HepG2 (cell line): Measurements from ENCODE around the gene CARMIL3. TPM values are rescaled to one million over a fixed set of nuclear protein-coding genes. Genes with fewer than 3 reads are reported as not detected.

Source experiments
- AHR ChIP-seq: IDR thresholded peaks from 2 replicates; pipeline ENCODE4 v1.6.1; 2018; ENCODE audit warnings: missing genetic modification reagents, missing compliant biosample characterization
- ATF1 ChIP-seq: IDR thresholded peaks from 2 replicates; pipeline ENCODE4 v1.6.1; 2016; ENCODE audit warnings: mild to moderate bottlenecking, control low read depth
- FOXM1 ChIP-seq: sonication (generic); formaldehyde crosslinking; IDR thresholded peaks from 2 replicates; pipeline ENCODE4 v1.5.0; 2020; ENCODE audit warnings: missing genetic modification reagents
- HES4 ChIP-seq: sonication (generic); formaldehyde crosslinking; IDR thresholded peaks from 2 replicates; pipeline ENCODE4 v1.9.0; 2021; ENCODE audit warnings: mild to moderate bottlenecking, missing genetic modification reagents, borderline replicate concordance
- MAF1 ChIP-seq: sonication (generic); formaldehyde crosslinking; IDR thresholded peaks from 2 replicates; pipeline ENCODE4 v1.5.0; 2020; ENCODE audit warnings: missing genetic modification reagents, borderline replicate concordance
- NAIF1 ChIP-seq: sonication (generic); formaldehyde crosslinking; IDR thresholded peaks from 2 replicates; pipeline ENCODE4 v1.5.0; 2020; ENCODE audit warnings: mild to moderate bottlenecking, missing genetic modification reagents, borderline replicate concordance
- RARA ChIP-seq: IDR thresholded peaks from 2 replicates; pipeline ENCODE4 v1.6.1; 2016; ENCODE audit warnings: missing genetic modification reagents, missing compliant biosample characterization
- SNAPC4 ChIP-seq: sonication (generic); formaldehyde crosslinking; IDR thresholded peaks from 2 replicates; pipeline ENCODE4 v1.4.0; 2020; ENCODE audit warnings: mild to moderate bottlenecking, missing genetic modification reagents
- ZBTB20 ChIP-seq: sonication (generic); formaldehyde crosslinking; IDR thresholded peaks from 2 replicates; pipeline ENCODE4 v1.8.1; 2023; ENCODE audit warnings: missing genetic modification reagents, low read depth, mild to moderate bottlenecking, borderline replicate concordance
- ZNF251 ChIP-seq: sonication (generic); formaldehyde crosslinking; IDR thresholded peaks from 2 replicates; pipeline ENCODE4 v1.9.0; 2021; ENCODE audit warnings: mild to moderate bottlenecking, missing genetic modification reagents
- ZNF460 ChIP-seq: sonication (generic); formaldehyde crosslinking; IDR thresholded peaks from 2 replicates; pipeline ENCODE4 v1.5.1; 2020; ENCODE audit warnings: missing genetic modification reagents, mild to moderate bottlenecking, borderline replicate concordance
- ZNF564 ChIP-seq: sonication (generic); formaldehyde crosslinking; IDR thresholded peaks from 2 replicates; pipeline ENCODE4 v1.8.1; 2023; ENCODE audit warnings: mild to moderate bottlenecking, missing genetic modification reagents
- polyA plus RNA-seq, 8 experiments: library from polyadenylated mRNA; depleted of rRNA in 3 of 8; stranded (reverse) in 7 of 8; unstranded in 1 of 8; fragments of >200 nt; fragmentation: Illumina TruSeq in 4 of 8; extraction: Trizol in 4 of 8; gene quantifications; 2 replicates each; pipeline versions ENCODE4 v1.2.1 to v1.2.3, GENCODE V29; 2011 to 2016; ENCODE audit warnings: low read depth in 4 of 8, missing spikeins in 1 of 8, mixed read lengths in 1 of 8; ENCODE audit not compliant: insufficient read depth in 1 of 8
- total RNA-seq, 5 experiments: library from RNA; depleted of rRNA; stranded (reverse); fragments of >200 nt; fragmentation: Illumina TruSeq; extraction: Trizol; gene quantifications; 2 replicates each; pipeline ENCODE4 v1.2.3, GENCODE V29; 2016; ENCODE audit warnings: low read depth in 1 of 5
- TF ChIP-seq, protein P1 (sequence below): sonication (generic); formaldehyde crosslinking; IDR thresholded peaks from 2 replicates; pipeline ENCODE4 v1.5.1; 2020; ENCODE audit warnings: missing genetic modification reagents, mild to moderate bottlenecking, borderline replicate concordance
- TF ChIP-seq, protein P2 (sequence below): sonication (generic); formaldehyde crosslinking; IDR thresholded peaks from 2 replicates; pipeline ENCODE4 v1.4.0; 2020; ENCODE audit warnings: mild to moderate bottlenecking, missing genetic modification reagents

CARMIL3 gene
- total and polyA plus RNA-seq, 2 of the 13 experiments (the other 11 are each of a cell fraction or from before 2014, with no cell fraction given) = 0.27 to 0.55 TPM

- TF ChIP-seq, protein P1, sequence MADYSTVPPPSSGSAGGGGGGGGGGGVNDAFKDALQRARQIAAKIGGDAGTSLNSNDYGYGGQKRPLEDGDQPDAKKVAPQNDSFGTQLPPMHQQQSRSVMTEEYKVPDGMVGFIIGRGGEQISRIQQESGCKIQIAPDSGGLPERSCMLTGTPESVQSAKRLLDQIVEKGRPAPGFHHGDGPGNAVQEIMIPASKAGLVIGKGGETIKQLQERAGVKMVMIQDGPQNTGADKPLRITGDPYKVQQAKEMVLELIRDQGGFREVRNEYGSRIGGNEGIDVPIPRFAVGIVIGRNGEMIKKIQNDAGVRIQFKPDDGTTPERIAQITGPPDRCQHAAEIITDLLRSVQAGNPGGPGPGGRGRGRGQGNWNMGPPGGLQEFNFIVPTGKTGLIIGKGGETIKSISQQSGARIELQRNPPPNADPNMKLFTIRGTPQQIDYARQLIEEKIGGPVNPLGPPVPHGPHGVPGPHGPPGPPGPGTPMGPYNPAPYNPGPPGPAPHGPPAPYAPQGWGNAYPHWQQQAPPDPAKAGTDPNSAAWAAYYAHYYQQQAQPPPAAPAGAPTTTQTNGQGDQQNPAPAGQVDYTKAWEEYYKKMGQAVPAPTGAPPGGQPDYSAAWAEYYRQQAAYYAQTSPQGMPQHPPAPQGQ = no peak
- 0 out of 2 replicates have a peak, but pooled peaks have one; percentile 60 for TF ChIP-seq FOXM1 (CRISPR knock-in tag)
- TF ChIP-seq ZNF460 (CRISPR knock-in tag) = no peak
- no peak for TF ChIP-seq SNAPC4
- no peak for TF ChIP-seq ZNF564 (CRISPR knock-in tag)
- TF ChIP-seq AHR (CRISPR knock-in tag) = no peak
- no peak for TF ChIP-seq ZBTB20 (CRISPR knock-in tag)
- TF ChIP-seq MAF1 (CRISPR knock-in tag) = no peak
- no peak for TF ChIP-seq HES4 (CRISPR knock-in tag)
- TF ChIP-seq ZNF251 (CRISPR knock-in tag) = no peak
- TF ChIP-seq NAIF1 (CRISPR knock-in tag) = no peak
- no peak for TF ChIP-seq ATF1
- no peak for TF ChIP-seq RARA
- TF ChIP-seq, protein P2, sequence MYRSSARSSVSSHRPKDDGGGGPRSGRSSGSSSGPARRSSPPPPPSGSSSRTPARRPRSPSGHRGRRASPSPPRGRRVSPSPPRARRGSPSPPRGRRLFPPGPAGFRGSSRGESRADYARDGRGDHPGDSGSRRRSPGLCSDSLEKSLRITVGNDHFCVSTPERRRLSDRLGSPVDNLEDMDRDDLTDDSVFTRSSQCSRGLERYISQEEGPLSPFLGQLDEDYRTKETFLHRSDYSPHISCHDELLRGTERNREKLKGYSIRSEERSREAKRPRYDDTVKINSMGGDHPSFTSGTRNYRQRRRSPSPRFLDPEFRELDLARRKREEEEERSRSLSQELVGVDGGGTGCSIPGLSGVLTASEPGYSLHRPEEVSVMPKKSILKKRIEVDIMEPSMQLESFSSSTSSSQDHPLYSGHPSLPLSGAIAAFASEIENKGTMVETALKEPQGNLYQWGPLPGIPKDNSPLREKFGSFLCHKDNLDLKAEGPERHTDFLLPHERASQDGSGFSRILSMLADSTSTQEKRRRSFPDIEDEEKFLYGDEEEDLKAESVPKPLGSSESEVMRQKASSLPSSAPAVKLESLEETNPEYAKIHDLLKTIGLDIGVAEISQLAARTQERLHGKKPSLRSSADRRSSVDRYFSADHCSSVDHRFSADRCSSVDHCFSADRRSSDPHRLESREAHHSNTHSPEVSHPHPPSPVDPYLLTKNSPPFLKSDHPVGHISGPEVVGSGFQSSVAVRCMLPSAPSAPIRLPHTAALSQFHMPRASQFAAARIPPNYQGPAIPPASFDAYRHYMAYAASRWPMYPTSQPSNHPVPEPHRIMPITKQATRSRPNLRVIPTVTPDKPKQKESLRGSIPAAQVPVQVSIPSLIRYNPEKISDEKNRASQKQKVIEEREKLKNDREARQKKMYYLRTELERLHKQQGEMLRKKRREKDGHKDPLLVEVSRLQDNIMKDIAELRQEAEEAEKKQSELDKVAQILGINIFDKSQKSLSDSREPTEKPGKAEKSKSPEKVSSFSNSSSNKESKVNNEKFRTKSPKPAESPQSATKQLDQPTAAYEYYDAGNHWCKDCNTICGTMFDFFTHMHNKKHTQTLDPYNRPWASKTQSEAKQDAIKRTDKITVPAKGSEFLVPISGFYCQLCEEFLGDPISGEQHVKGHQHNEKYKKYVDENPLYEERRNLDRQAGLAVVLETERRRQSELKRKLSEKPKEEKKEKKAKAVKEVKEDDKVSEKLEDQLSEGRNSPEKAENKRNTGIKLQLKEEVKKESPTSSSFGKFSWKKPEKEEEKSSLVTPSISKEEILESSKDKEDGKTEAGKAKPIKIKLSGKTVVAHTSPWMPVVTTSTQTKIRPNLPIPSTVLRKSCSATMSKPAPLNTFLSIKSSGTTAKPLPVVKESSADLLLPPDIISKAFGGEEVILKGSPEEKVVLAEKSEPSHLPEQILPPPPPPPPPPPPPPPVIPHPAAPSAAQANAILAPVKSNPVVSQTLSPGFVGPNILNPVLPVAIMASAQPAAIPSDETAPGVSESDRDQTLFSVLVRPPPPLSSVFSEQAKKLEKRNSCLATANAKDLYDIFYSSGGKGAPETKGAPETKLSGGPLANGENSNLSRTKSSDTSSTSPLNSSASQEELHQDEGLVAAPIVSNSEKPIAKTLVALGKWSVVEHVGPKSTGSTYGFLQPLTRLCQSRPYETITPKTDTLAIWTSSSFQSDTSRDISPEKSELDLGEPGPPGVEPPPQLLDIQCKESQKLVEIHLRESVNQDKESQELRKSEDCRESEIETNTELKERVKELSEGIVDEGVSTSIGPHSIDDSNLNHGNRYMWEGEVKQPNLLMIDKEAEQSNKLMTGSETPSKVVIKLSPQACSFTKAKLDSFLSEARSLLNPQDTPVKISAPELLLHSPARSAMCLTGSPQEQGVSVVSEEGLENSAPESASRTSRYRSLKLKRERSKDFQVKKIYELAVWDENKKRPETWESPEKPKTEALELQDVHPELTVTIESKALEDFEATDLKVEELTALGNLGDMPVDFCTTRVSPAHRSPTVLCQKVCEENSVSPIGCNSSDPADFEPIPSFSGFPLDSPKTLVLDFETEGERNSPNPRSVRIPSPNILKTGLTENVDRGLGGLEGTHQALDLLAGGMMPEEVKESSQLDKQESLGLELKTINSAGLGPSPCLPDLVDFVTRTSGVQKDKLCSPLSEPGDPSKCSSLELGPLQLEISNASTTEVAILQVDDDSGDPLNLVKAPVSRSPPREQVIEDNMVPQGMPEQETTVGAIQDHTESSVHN (CRISPR knock-in tag) = 0 out of 2 replicates have a peak, but pooled peaks have one; percentile 62
Observed at GRCh38 chr14:24098229-24098926, 46.6 kb downstream of the CARMIL3 start (continued).
